GM12878 (cell line): ENCODE measurements around the gene SPCS2. TPM values are rescaled to one million over a fixed set of nuclear protein-coding genes. Genes with fewer than 3 reads are reported as not detected.

Source experiments
- ATAC-seq: fragments of 200-7000 bp; cut with Tn5 transposase; 3 replicates; pipeline ENCODE4 v1.9.1; 2020; ENCODE audit warnings: mild to moderate bottlenecking, moderate library complexity
- BruUV-seq: library from RNA; stranded (reverse); fragments of 400-500 nt; replicated peaks from 2 replicates; lab custom pipeline; 2021; lab: Mats Ljungman, UMichigan
- CTCF ChIA-PET: fragments of 300-600 bp; sonication (Branson Sonifier 250); formaldehyde crosslinking; extraction: SDS; loops from one replicate; lab custom pipeline; 2021; ENCODE audit warnings: inconsistent platforms; lab: Yijun Ruan, JAX
- POLR2A ChIA-PET: fragments of 350-600 bp; formaldehyde crosslinking; extraction: SDS; loops from one replicate; lab custom pipeline; 2021; ENCODE audit warnings: inconsistent platforms; lab: Charles Lee
- RAD21 ChIA-PET: fragments of 300-600 bp; sonication (Branson Sonifier 250); formaldehyde crosslinking; loops from one replicate; lab custom pipeline; 2023; ENCODE audit warnings: antibody characterized with exemption; ENCODE audit not compliant: unreplicated experiment; lab: Charles Lee
- SMC1A ChIA-PET: fragments of 300-600 bp; sonication (Branson Sonifier 250); formaldehyde crosslinking; loops from one replicate; lab custom pipeline; 2023; ENCODE audit not compliant: unreplicated experiment, uncharacterized antibody; lab: Charles Lee
- DNase-seq: peaks from one replicate; pipeline ENCODE4 v3.0.0-alpha.2; 2011; ENCODE audit warnings: low read depth, low spot score
- FAIRE-seq: peaks from 3 replicates; lab custom pipeline; 2011; peaks lifted over from hg19 to GRCh38; lab: Jason Lieb, UNC
- H2AFZ ChIP-seq: 2 replicates; pipeline ENCODE4 v1.6.0; 2011; ENCODE audit warnings: low read depth, low read length, control low read depth; ENCODE audit not compliant: control insufficient read depth
- H3K27ac ChIP-seq: 2 replicates; pipeline ENCODE4 v1.5.1; 2011; ENCODE audit warnings: control low read depth; ENCODE audit not compliant: control insufficient read depth, insufficient read depth
- H3K27me3 ChIP-seq, 2 experiments: replicated peaks in 1 of 2; 2 replicates each; pipeline versions ENCODE4 v1.6.0 to v1.6.1; 2011; ENCODE audit warnings: low read length in 1 of 2; ENCODE audit not compliant: control insufficient read depth in 2 of 2, insufficient read depth in 2 of 2
- H3K36me3 ChIP-seq, 2 experiments: 2 replicates each; pipeline ENCODE4 v1.5.1; 2011; ENCODE audit warnings: low read length in 1 of 2; ENCODE audit not compliant: control insufficient read depth in 2 of 2, insufficient read depth in 2 of 2
- H3K4me1 ChIP-seq: 2 replicates; pipeline ENCODE4 v1.6.1; 2011; ENCODE audit warnings: mild to moderate bottlenecking, low read length, moderate library complexity, mixed read lengths; ENCODE audit not compliant: control insufficient read depth, insufficient read depth
- H3K4me2 ChIP-seq: 2 replicates; pipeline ENCODE4 v1.6.0; 2011; ENCODE audit warnings: control low read depth; ENCODE audit not compliant: control insufficient read depth, insufficient read depth
- H3K4me3 ChIP-seq: fragments of 200-600 bp; sonication (generic); 2 replicates; pipeline ENCODE4 v1.5.1; 2016
- H3K79me2 ChIP-seq: 2 replicates; pipeline ENCODE4 v1.6.0; 2011; ENCODE audit warnings: low read length; ENCODE audit not compliant: control insufficient read depth, insufficient read depth
- H3K9ac ChIP-seq: 2 replicates; pipeline ENCODE4 v1.8.0; 2011; ENCODE audit warnings: low read length, control low read depth, mixed read lengths; ENCODE audit not compliant: control insufficient read depth, insufficient read depth
- H3K9me3 ChIP-seq: replicated peaks from 3 replicates; pipeline ENCODE4 v1.5.1; 2011; ENCODE audit warnings: mild to moderate bottlenecking, low read length; ENCODE audit not compliant: control insufficient read depth, insufficient read depth
- H4K20me1 ChIP-seq: 2 replicates; pipeline ENCODE4 v1.6.0; 2011; ENCODE audit not compliant: control insufficient read depth, insufficient read depth
- ATF7 ChIP-seq: fragments of 450-650 bp; IDR thresholded peaks from 2 replicates; pipeline ENCODE4 v1.6.1; 2016; ENCODE audit warnings: low read depth, mild to moderate bottlenecking
- BHLHE40 ChIP-seq, 2 experiments: fragments of 450-650 bp in 1 of 2; IDR thresholded peaks; 2 replicates each; pipeline ENCODE4 v1.6.1; 2011 to 2017; ENCODE audit warnings: low read depth in 2 of 2, borderline replicate concordance in 1 of 2, improper control_type of control experiment in 1 of 2, low read length in 1 of 2, mild to moderate bottlenecking in 1 of 2
- BRCA1 ChIP-seq: IDR thresholded peaks from 2 replicates; pipeline ENCODE4 v1.6.1; 2011; ENCODE audit warnings: low read depth, low read length, improper control_type of control experiment
- CBX5 ChIP-seq: sonication (generic); IDR thresholded peaks from 2 replicates; pipeline ENCODE4 v1.6.1; 2016; ENCODE audit warnings: low read depth, moderate library complexity, mild to moderate bottlenecking, inconsistent platforms
- DPF2 ChIP-seq: fragments of 450-650 bp; IDR thresholded peaks from 2 replicates; pipeline ENCODE4 v1.6.1; 2017; ENCODE audit warnings: mild to moderate bottlenecking
- E2F4 ChIP-seq: IDR thresholded peaks from 2 replicates; pipeline ENCODE4 v1.6.1; 2012; ENCODE audit warnings: low read depth, low read length, improper control_type of control experiment
- EZH2 ChIP-seq: IDR thresholded peaks from 2 replicates; pipeline ENCODE4 v1.6.1; 2012; ENCODE audit warnings: low read depth, mild to moderate bottlenecking, control low read depth, inconsistent platforms, low read length, borderline replicate concordance; ENCODE audit not compliant: control insufficient read depth
- MEF2B ChIP-seq: fragments of 450-650 bp; IDR thresholded peaks from 2 replicates; pipeline ENCODE4 v1.6.1; 2018; ENCODE audit warnings: mild to moderate bottlenecking, moderate library complexity; ENCODE audit not compliant: partially characterized antibody, poor library complexity, severe bottlenecking
- MYC ChIP-seq: IDR thresholded peaks from 2 replicates; pipeline ENCODE4 v1.6.1; 2011; ENCODE audit warnings: mild to moderate bottlenecking, low read length, moderate library complexity, inconsistent platforms; ENCODE audit not compliant: insufficient read depth, insufficient replicate concordance, insufficient read length, severe bottlenecking
- NFIC ChIP-seq: IDR thresholded peaks from 2 replicates; pipeline ENCODE4 v1.6.1; 2012; ENCODE audit warnings: low read depth, mild to moderate bottlenecking, inconsistent platforms, low read length, moderate library complexity
- POLR2AphosphoS5 ChIP-seq: IDR thresholded peaks from 2 replicates; pipeline ENCODE4 v1.6.1; 2011; ENCODE audit warnings: mild to moderate bottlenecking, low read length, inconsistent platforms
- SMC3 ChIP-seq: IDR thresholded peaks from 2 replicates; pipeline ENCODE4 v1.6.1; 2011; ENCODE audit warnings: low read length, improper control_type of control experiment, borderline replicate concordance
- SPI1 ChIP-seq: IDR thresholded peaks from 2 replicates; pipeline ENCODE4 v1.6.1; 2011; ENCODE audit warnings: low read depth, mild to moderate bottlenecking, low read length, moderate library complexity, borderline replicate concordance; ENCODE audit not compliant: insufficient read depth
- SREBF1 ChIP-seq: IDR thresholded peaks from 2 replicates; pipeline ENCODE4 v1.6.1; 2012; ENCODE audit warnings: mild to moderate bottlenecking, low read length
- ZNF622 ChIP-seq: fragments of 450-650 bp; IDR thresholded peaks from 2 replicates; pipeline ENCODE4 v1.6.1; 2017; ENCODE audit warnings: mild to moderate bottlenecking, inconsistent platforms
- WGBS: methylation state at CpG from one replicate; pipeline ENCODE4 v1.1.6; 2016; ENCODE audit warnings: low lambda C conversion rate; ENCODE audit not compliant: insufficient replicate concordance, insufficient coverage; ENCODE audit errors: missing lambda C conversion rate; 5-methylcytosine and 5-hydroxymethylcytosine counted together
- in situ Hi-C: fragments of 300-500 bp; cut with MboI; formaldehyde crosslinking; loops from 9 replicates; pipeline ENCODE4 v1.14.3; 2018; ENCODE audit warnings: mixed read lengths
- intact Hi-C: fragments of 100-400 bp; cut with micrococcal nuclease; formaldehyde crosslinking; loops from one replicate; pipeline ENCODE4 v1.14.2; 2022; ENCODE audit not compliant: unreplicated experiment
- polyA plus RNA-seq, 11 experiments: library from polyadenylated mRNA; depleted of rRNA in 4 of 11; unstranded in 6 of 11; stranded (reverse) in 5 of 11; fragments of >200 nt; fragmentation: Nextera tagmentation in 4 of 11; fragmentation: Illumina TruSeq in 1 of 11; extraction: Ambion mirVana in 4 of 11; extraction: Trizol in 1 of 11; gene quantifications; 1 replicate in 1 of 11; 2 replicates in 10 of 11; pipeline versions ENCODE4 v1.2.1 to v1.2.3, GENCODE V29; 2011 to 2016; ENCODE audit warnings: inconsistent platforms in 2 of 11, missing spikeins in 2 of 11, low read depth in 1 of 11
- total RNA-seq, 4 experiments: library from RNA; depleted of rRNA in 3 of 4; stranded (reverse); fragments of >200 nt in 3 of 4; fragmentation: Illumina TruSeq in 1 of 4; extraction: Trizol in 1 of 4; gene quantifications; 2 replicates each; pipeline versions ENCODE4 v1.2.1 to v1.2.3, GENCODE V29; 2013 to 2021

SPCS2 gene
- total and polyA plus RNA-seq, 10 of the 15 experiments (the other 5 are each of a cell fraction or from before 2014, with no cell fraction given), result 40.7 to 661 (median 192) TPM

DNA sequence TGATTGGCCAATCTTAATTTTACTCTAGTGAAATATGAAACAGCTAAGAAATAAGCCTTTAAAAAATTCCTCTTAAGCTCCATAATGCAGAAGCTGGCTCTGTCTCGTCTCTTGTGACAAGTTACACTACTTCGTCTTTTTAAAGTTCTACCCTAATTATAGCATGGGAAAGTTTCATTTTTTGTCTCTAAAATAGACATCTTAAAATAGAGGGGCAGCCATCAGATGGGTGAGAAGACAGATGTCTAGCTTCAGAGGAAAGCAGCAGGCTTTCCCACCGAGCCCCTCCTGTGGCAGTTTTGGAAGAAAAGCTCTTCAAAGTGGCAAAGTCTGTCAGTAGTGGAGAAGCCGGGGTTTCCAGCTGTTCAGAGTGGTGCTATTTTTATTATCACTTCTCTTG is 39.7 kb upstream of the SPCS2 start (continued):
- peak; percentile 48 for TF ChIP-seq NFIC
- TF ChIP-seq POLR2AphosphoS5, result no peak
- TF ChIP-seq SPI1, result no peak
- TF ChIP-seq MEF2B, result peak; percentile 46
- no peak for TF ChIP-seq SMC3
- TF ChIP-seq BHLHE40 (IDR thresholded peaks at IDR 0.05; ENCODE audit: borderline replicate concordance in 1 of 2, low read depth in 2 of 2, low read length in 1 of 2), result no peak
- TF ChIP-seq MYC, result no peak
- TF ChIP-seq EZH2, result no peak
- TF ChIP-seq DPF2, result no peak

DNA sequence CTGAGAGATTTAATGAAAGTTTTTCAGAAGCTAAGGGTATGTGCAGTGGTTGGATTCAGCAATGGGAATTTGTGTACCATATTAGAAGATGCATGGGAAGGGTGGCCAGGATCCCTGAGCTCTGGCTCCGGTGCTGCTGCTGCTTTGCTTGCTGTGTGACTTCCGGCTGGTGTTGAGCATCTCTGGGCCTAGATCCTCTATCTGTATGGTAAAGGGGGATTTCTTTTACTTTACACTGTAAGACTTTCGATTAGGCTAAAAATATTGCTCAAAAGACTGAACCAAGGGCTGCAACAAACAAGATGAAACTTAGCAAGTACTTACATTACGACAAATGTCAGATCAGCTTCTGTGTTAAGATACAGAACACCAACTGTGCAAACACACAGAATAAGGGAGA is 39.3 kb upstream of the SPCS2 start:
- Histone ChIP-seq H3K79me2 (no peaks in the 10 kb centered on the region), H4K20me1 (no peaks in the 10 kb centered on the region), H3K27ac (no peak overlapping the region), H3K4me2 (no peak overlapping the region), H3K27me3 (no peaks in the 10 kb centered on the region), H3K4me3 (peak overlapping the region; percentile 25; the same call in 1 of the 2 replicates), H3K36me3 (no peaks in the 10 kb centered on the region; a peak in 1 of 4 replicates), H3K4me1 (peaks cover 10% of the 10 kb centered on the region), H3K9ac (no peak overlapping the region), H3K9me3 (no peaks in the 10 kb centered on the region), H2AFZ (no peak overlapping the region)
- TF ChIP-seq MYC (no peak), CBX5 (no peak), ZNF622 (no peak), BRCA1 (no peak), ATF7 (no peak), E2F4 (no peak), SREBF1 (no peak)
- DNase-seq (no peak), ATAC-seq (no peak), FAIRE-seq (no peak)
- SMC1A ChIA-PET, result interaction anchor here (0.9 to 1.5 kb wide), 6 partner anchors 16 to 317 kb away, joined by 3 to 10 read pairs (median 3); partner anchors contain the start of gene POLD3
- intact Hi-C loops (no loop called here), in situ Hi-C loops (no loop called here)
- POLR2A ChIA-PET, result interaction anchor here (0.6 to 1.0 kb wide), 2 partner anchors 142 to 284 kb away, joined by 3 to 5 read pairs; no protein-coding TSS in a partner anchor
- RAD21 ChIA-PET, result interaction anchor here (1.2 to 1.5 kb wide), 2 partner anchors 20 to 113 kb away, joined by 3 to 5 read pairs; no protein-coding TSS in a partner anchor
- BruUV-seq, result no TSS peak
- CTCF ChIA-PET, result interaction anchor here (1.1 to 2.4 kb wide), 9 partner anchors 19 to 295 kb away, joined by 3 to 13 read pairs (median 6); no protein-coding TSS in a partner anchor
- 65% methylated on average over 4 of the region's 4 CpGs for WGBS
